ENCODE data around the gene MGMT.

GRCh38 chr10:129765664-129766550 is 298.9 kb downstream of the MGMT start:
- TF ChIP-seq CTCF (conservative IDR thresholded peaks at IDR 0.05 in 1 of 2, IDR thresholded peaks at IDR 0.05 in 1 of 2; ENCODE audit: extremely low read depth in 1 of 2, insufficient read depth in 1 of 2, low read depth in 1 of 2, low read length in 2 of 2) (no peak), EZH2 (IDR thresholded peaks at IDR 0.05; ENCODE audit: borderline replicate concordance, low read length) (no peak)
